Measurements from ENCODE around the gene ELF3. TPM values are rescaled to one million over a fixed set of nuclear protein-coding genes. Genes with fewer than 3 reads are reported as not detected.

The ELF3 gene
- total RNA-seq, 1 donor from 2014 or later: 4.8 TPM

- DNase-seq: no peak
- Mint-ChIP-seq H3K4me3 (no peak overlapping the region), H3K36me3 (ENCODE audit: low read depth) (no peaks in the 10 kb centered on the region), H3K27me3 (peaks cover 2% of the 10 kb centered on the region), H3K9me3 (no peaks in the 10 kb centered on the region), H3K27ac (no peak overlapping the region), H3K4me1 (peaks cover 10% of the 10 kb centered on the region)
- ChIA-PET POLR2A (no interaction called here), CTCF (no interaction called here)
- TF ChIP-seq CTCF (IDR thresholded peaks at IDR 0.05): no peak
- no peak for ATAC-seq (ENCODE audit: low read depth)
- intact Hi-C loops (cut with micrococcal nuclease): no loop called here
Measured at GRCh38 chr1:202013603-202014002, 3.2 kb downstream of the ELF3 start.

GRCh38 chr1:202014060-202014459 is 3.7 kb downstream of the ELF3 start:
- ATAC-seq (ENCODE audit: low read depth): no peak
- Mint-ChIP-seq H3K36me3 (ENCODE audit: low read depth) (no peaks in the 10 kb centered on the region), H3K4me1 (peaks cover 10% of the 10 kb centered on the region), H3K27me3 (peaks cover 6% of the 10 kb centered on the region), H3K9me3 (no peaks in the 10 kb centered on the region), H3K27ac (no peak overlapping the region), H3K4me3 (no peak overlapping the region)
- DNase-seq: no peak
- TF ChIP-seq CTCF (IDR thresholded peaks at IDR 0.05): no peak
- CTCF ChIA-PET: no interaction called here
- POLR2A ChIA-PET: no interaction called here
- intact Hi-C loops (cut with micrococcal nuclease): no loop called here

DNA sequence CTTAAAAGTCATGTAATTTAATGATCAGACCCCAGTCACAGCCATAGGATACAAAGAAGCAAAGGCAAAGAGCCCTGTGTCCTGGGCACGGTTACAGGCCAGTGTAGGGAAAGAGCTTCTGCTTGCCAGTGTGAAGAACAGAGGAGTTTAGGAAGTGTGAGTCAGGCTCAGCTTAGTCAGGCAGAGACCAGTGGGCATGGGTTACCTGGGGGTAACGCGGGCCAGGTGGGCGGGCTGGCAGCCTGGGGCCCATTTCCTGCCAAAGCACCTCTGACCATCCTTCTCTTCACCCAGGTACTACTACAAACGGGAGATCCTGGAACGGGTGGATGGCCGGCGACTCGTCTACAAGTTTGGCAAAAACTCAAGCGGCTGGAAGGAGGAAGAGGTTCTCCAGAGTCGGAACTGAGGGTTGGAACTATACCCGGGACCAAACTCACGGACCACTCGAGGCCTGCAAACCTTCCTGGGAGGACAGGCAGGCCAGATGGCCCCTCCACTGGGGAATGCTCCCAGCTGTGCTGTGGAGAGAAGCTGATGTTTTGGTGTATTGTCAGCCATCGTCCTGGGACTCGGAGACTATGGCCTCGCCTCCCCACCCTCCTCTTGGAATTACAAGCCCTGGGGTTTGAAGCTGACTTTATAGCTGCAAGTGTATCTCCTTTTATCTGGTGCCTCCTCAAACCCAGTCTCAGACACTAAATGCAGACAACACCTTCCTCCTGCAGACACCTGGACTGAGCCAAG is 4.7 kb downstream of the ELF3 start:
- ChIA-PET CTCF (no interaction called here), POLR2A (no interaction called here)
- Mint-ChIP-seq H3K4me3 (no peak overlapping the region), H3K36me3 (ENCODE audit: low read depth) (no peaks in the 10 kb centered on the region), H3K27ac (no peak overlapping the region), H3K27me3 (peaks cover 6% of the 10 kb centered on the region), H3K4me1 (peaks cover 6% of the 10 kb centered on the region), H3K9me3 (no peaks in the 10 kb centered on the region)
- DNase-seq: no peak
- TF ChIP-seq CTCF (IDR thresholded peaks at IDR 0.05): no peak
- intact Hi-C loops (cut with micrococcal nuclease): no loop called here
- ATAC-seq (ENCODE audit: low read depth): no peak

DNA sequence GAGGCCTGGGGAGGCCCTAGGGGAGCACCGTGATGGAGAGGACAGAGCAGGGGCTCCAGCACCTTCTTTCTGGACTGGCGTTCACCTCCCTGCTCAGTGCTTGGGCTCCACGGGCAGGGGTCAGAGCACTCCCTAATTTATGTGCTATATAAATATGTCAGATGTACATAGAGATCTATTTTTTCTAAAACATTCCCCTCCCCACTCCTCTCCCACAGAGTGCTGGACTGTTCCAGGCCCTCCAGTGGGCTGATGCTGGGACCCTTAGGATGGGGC is 5.2 kb downstream of the ELF3 start:
- Mint-ChIP-seq H3K27ac (no peak overlapping the region), H3K36me3 (ENCODE audit: low read depth) (no peaks in the 10 kb centered on the region), H3K27me3 (peaks cover 6% of the 10 kb centered on the region), H3K4me1 (peaks cover under 1% of the 10 kb centered on the region), H3K4me3 (no peak overlapping the region), H3K9me3 (no peaks in the 10 kb centered on the region)
- ChIA-PET POLR2A (no interaction called here), CTCF (interaction anchor here (1.1 kb wide), 1 partner anchor 8 kb away, joined by 3 read pairs; no protein-coding TSS in a partner anchor)
- intact Hi-C loops (cut with micrococcal nuclease): no loop called here
- ATAC-seq (ENCODE audit: low read depth) (no peak), DNase-seq (no peak)
- no peak for TF ChIP-seq CTCF (IDR thresholded peaks at IDR 0.05)

- Mint-ChIP-seq H3K27ac (no peak overlapping the region), H3K4me3 (no peak overlapping the region), H3K9me3 (no peaks in the 10 kb centered on the region), H3K4me1 (no peaks in the 10 kb centered on the region), H3K27me3 (peaks cover 8% of the 10 kb centered on the region), H3K36me3 (ENCODE audit: low read depth) (no peaks in the 10 kb centered on the region)
- ChIA-PET POLR2A (no interaction called here), CTCF (interaction anchor here (1.1 kb wide), 1 partner anchor 9 kb away, joined by 3 read pairs; no protein-coding TSS in a partner anchor)
- TF ChIP-seq CTCF (IDR thresholded peaks at IDR 0.05): no peak
- DNase-seq: no peak
- intact Hi-C loops (cut with micrococcal nuclease): no loop called here
- no peak for ATAC-seq (ENCODE audit: low read depth)
Measured at GRCh38 chr1:202016022-202016810, 5.8 kb downstream of the ELF3 start.
